K562 (cell line): Measurements from ENCODE around the gene SRC. TPM values are rescaled to one million over a fixed set of nuclear protein-coding genes. Genes with fewer than 3 reads are reported as not detected.
"Not testable (repeated sequence)": the region's sequence is repeated elsewhere in the genome, so short reads cannot be mapped to it uniquely, and the experiment has no call there.

Experiments used
- ATAC-seq: fragments of 200-7000 bp; cut with Tn5 transposase; 3 replicates; pipeline ENCODE4 v1.9.1; 2020; ENCODE audit warnings: moderate library complexity
- BruUV-seq: library from RNA; stranded (reverse); fragments of 400-500 nt; replicated peaks from 2 replicates; lab custom pipeline; 2021; lab: Mats Ljungman, UMichigan
- CTCF ChIA-PET: fragments of 300-600 bp; formaldehyde crosslinking; extraction: SDS; loops from one replicate; lab custom pipeline; 2021; ENCODE audit warnings: low intra/inter-chr PET ratio; lab: Yijun Ruan, JAX
- POLR2A ChIA-PET: fragments of 300-600, 350-650 bp; sonication (Branson Sonifier 250); formaldehyde crosslinking; extraction: SDS; loops from one replicate; lab custom pipeline; 2021; ENCODE audit warnings: antibody characterized with exemption, inconsistent platforms; lab: Yijun Ruan, JAX
- DNase-seq, 4 experiments: peaks; one replicate each; pipeline versions ENCODE4 v3.0.0 to v3.0.0-alpha.2; 2011 to 2018; ENCODE audit warnings: low spot score in 3 of 4, mixed read lengths in 3 of 4; ENCODE audit errors: extremely low read depth in 1 of 4
- FAIRE-seq: peaks from 2 replicates; lab custom pipeline; 2011; peaks lifted over from hg19 to GRCh38; lab: Jason Lieb, UNC
- H2AFZ ChIP-seq: 2 replicates; pipeline ENCODE4 v1.6.0; 2011; ENCODE audit warnings: low read depth, low read length, control low read depth, inconsistent platforms
- H3K27ac ChIP-seq: fragments of 200-600 bp; 3 replicates; pipeline ENCODE4 v1.8.0; 2011; ENCODE audit warnings: low read depth, mild to moderate bottlenecking, control low read depth, inconsistent platforms, low read length, moderate library complexity, mixed read lengths; ENCODE audit errors: extremely low read depth
- H3K27me3 ChIP-seq, 2 experiments: fragments of 300-600 bp in 1 of 2; 2 replicates in 1 of 2; 3 replicates in 1 of 2; pipeline versions ENCODE4 v1.6.0 to v1.8.0; 2011; ENCODE audit warnings: inconsistent platforms in 2 of 2, low read length in 2 of 2, mild to moderate bottlenecking in 1 of 2, mixed read lengths in 1 of 2, moderate library complexity in 1 of 2; ENCODE audit not compliant: control insufficient read depth in 2 of 2, insufficient read depth in 2 of 2
- H3K36me3 ChIP-seq: fragments of 300-600 bp; 3 replicates; pipeline ENCODE4 v1.8.0; 2011; ENCODE audit warnings: mild to moderate bottlenecking, low read length, inconsistent platforms; ENCODE audit not compliant: control insufficient read depth, insufficient read depth
- H3K4me1 ChIP-seq, 2 experiments: fragments of 200-600 bp in 1 of 2; replicated peaks in 1 of 2; 2 replicates in 1 of 2; 3 replicates in 1 of 2; pipeline versions ENCODE4 v1.5.1 to v1.8.0; 2011; ENCODE audit warnings: inconsistent platforms in 2 of 2, low read length in 2 of 2, mild to moderate bottlenecking in 1 of 2, mixed read lengths in 1 of 2, moderate library complexity in 1 of 2; ENCODE audit not compliant: control insufficient read depth in 2 of 2, insufficient read depth in 2 of 2
- H3K4me2 ChIP-seq: 2 replicates; pipeline ENCODE4 v1.6.1; 2011; ENCODE audit warnings: low read length, control low read depth, inconsistent platforms, mixed read lengths; ENCODE audit not compliant: insufficient read depth
- H3K4me3 ChIP-seq: fragments of 200-600 bp; sonication (generic), shearing (Covaris generic); 2 replicates; pipeline ENCODE4 v1.5.1; 2016; ENCODE audit warnings: control low read depth, inconsistent platforms
- H3K79me2 ChIP-seq: fragments of 200-600 bp; 3 replicates; pipeline ENCODE4 v1.8.0; 2011; ENCODE audit warnings: low read length, inconsistent platforms; ENCODE audit not compliant: control insufficient read depth, insufficient read depth
- H3K9ac ChIP-seq, 2 experiments: 2 replicates each; pipeline versions ENCODE4 v1.6.0 to v1.6.1; 2011; ENCODE audit warnings: low read depth in 2 of 2, low read length in 2 of 2, control low read depth in 1 of 2, inconsistent platforms in 1 of 2, mild to moderate bottlenecking in 1 of 2, mixed read lengths in 1 of 2; ENCODE audit not compliant: insufficient read depth in 1 of 2
- H3K9me1 ChIP-seq: one replicate; pipeline ENCODE4 v1.6.0; 2011; ENCODE audit warnings: inconsistent platforms, mild to moderate bottlenecking, low read length, moderate library complexity; ENCODE audit not compliant: control insufficient read depth, insufficient read depth
- H3K9me3 ChIP-seq: replicated peaks from 2 replicates; pipeline ENCODE4 v1.5.1; 2011; ENCODE audit warnings: low read depth, low read length, inconsistent platforms; ENCODE audit not compliant: control insufficient read depth, insufficient read depth
- H4K20me1 ChIP-seq: replicated peaks from 2 replicates; pipeline ENCODE4 v1.6.1; 2011; ENCODE audit warnings: low read length, inconsistent platforms, mixed read lengths; ENCODE audit not compliant: control insufficient read depth, insufficient read depth
- ZNF253 ChIP-seq: fragments of 250-450 bp; sonication (Bioruptor Pico); conservative IDR thresholded peaks from 2 replicates; pipeline ENCODE4 v1.6.1; 2021; ENCODE audit warnings: mild to moderate bottlenecking
- WGBS: fragments of 100-300 bp; shearing (Covaris generic); methylation state at CpG from one replicate; pipeline ENCODE4 v1.1.6; 2016; ENCODE audit warnings: low coverage, mixed read lengths; ENCODE audit not compliant: insufficient coverage; ENCODE audit errors: missing lambda C conversion rate; 5-methylcytosine and 5-hydroxymethylcytosine counted together
- in situ Hi-C: fragments of 300-500 bp; cut with MboI; formaldehyde crosslinking; loops from 4 replicates; pipeline ENCODE4 v1.15.0; 2018; ENCODE audit warnings: inconsistent platforms, mixed read lengths
- intact Hi-C: fragments of 100-400 bp; cut with micrococcal nuclease; formaldehyde crosslinking; loops from 2 replicates; pipeline ENCODE4 v1.14.2; 2022
- polyA plus RNA-seq, 8 experiments: library from polyadenylated mRNA; depleted of rRNA in 4 of 8; stranded (reverse) in 5 of 8; unstranded in 3 of 8; fragments of >200 nt; fragmentation: Nextera tagmentation in 2 of 8; fragmentation: Illumina TruSeq in 1 of 8; extraction: Ambion mirVana in 2 of 8; extraction: Trizol in 1 of 8; gene quantifications; 2 replicates each; pipeline versions ENCODE4 v1.2.1 to v1.2.3, GENCODE V29; 2011 to 2014; ENCODE audit warnings: inconsistent platforms in 1 of 8, missing spikeins in 1 of 8
- total RNA-seq, 7 experiments: library from RNA; depleted of rRNA in 6 of 7; stranded (reverse); fragments of >200 nt in 6 of 7; fragmentation: Illumina TruSeq in 2 of 7; extraction: Trizol in 2 of 7; gene quantifications; 2 replicates each; pipeline versions ENCODE4 v1.2.1 to v1.2.3, GENCODE V29; 2011 to 2021; ENCODE audit warnings: low replicate concordance in 1 of 7

Gene SRC
- total and polyA plus RNA-seq, 9 of the 15 experiments (the other 6 are each of a cell fraction or from before 2014, with no cell fraction given), result 0.06 to 8.5 (median 3.1) TPM

GRCh38 chr20:37369846-37370245 is 23.9 kb downstream of the SRC start:
- H3K4me1 ChIP-seq, result peaks cover 0 to 2% of the 10 kb centered on the region in 2 experiments; a peak in 2 of 5 replicates
- no peaks in the 10 kb centered on the region for H3K27me3 ChIP-seq
- H3K4me2 ChIP-seq, result no peak overlapping the region
- 0 out of 2 replicates have a peak, but pooled peaks cover 2% of the 10 kb centered on the region for H3K9me3 ChIP-seq
- FAIRE-seq (no peak), ATAC-seq (no peak), DNase-seq (no peak)
- CTCF ChIA-PET, result no interaction called here
- no peak overlapping the region for H3K27ac ChIP-seq
- no peak overlapping the region for H3K4me3 ChIP-seq
- no peak for TF ChIP-seq ZNF253
- in situ Hi-C loops (no loop called here), intact Hi-C loops (no loop called here)
- POLR2A ChIA-PET, result interaction anchor here (1.4 kb wide), 1 partner anchor 10 kb away, joined by 5 read pairs; no protein-coding TSS in a partner anchor
- no peak overlapping the region for H2AFZ ChIP-seq
- peaks cover 5% of the 10 kb centered on the region; the same call in 1 of the 3 replicates for H3K36me3 ChIP-seq
- H3K9ac ChIP-seq, result no peak overlapping the region
- H3K79me2 ChIP-seq, result no peaks in the 10 kb centered on the region
- 84% methylated on average over 7 of the region's 8 CpGs for WGBS
- no peaks in the 10 kb centered on the region for H3K9me1 ChIP-seq
- no TSS peak for BruUV-seq
- no peaks in the 10 kb centered on the region for H4K20me1 ChIP-seq

- H3K4me2 ChIP-seq, H3K9me3 ChIP-seq, intact Hi-C loops, in situ Hi-C loops, H4K20me1 ChIP-seq, BruUV-seq, H3K27me3 ChIP-seq, FAIRE-seq, H3K9ac ChIP-seq, CTCF ChIA-PET, H3K9me1 ChIP-seq, H2AFZ ChIP-seq, ATAC-seq, H3K4me1 ChIP-seq, DNase-seq, H3K4me3 ChIP-seq, H3K27ac ChIP-seq, H3K36me3 ChIP-seq, H3K79me2 ChIP-seq: not testable (repeated sequence)
- POLR2A ChIA-PET, result interaction anchor here (0.7 to 1.3 kb wide), 3 partner anchors 9 to 13 kb away, joined by 3 to 5 read pairs (median 3); no protein-coding TSS in a partner anchor
- 61% methylated on average over 9 of the region's 9 CpGs for whole genome bisulfite sequencing
Observed at GRCh38 chr20:37371845-37372244, 25.9 kb downstream of the SRC start.
